Measurements from ENCODE around the gene NME5.

DNA sequence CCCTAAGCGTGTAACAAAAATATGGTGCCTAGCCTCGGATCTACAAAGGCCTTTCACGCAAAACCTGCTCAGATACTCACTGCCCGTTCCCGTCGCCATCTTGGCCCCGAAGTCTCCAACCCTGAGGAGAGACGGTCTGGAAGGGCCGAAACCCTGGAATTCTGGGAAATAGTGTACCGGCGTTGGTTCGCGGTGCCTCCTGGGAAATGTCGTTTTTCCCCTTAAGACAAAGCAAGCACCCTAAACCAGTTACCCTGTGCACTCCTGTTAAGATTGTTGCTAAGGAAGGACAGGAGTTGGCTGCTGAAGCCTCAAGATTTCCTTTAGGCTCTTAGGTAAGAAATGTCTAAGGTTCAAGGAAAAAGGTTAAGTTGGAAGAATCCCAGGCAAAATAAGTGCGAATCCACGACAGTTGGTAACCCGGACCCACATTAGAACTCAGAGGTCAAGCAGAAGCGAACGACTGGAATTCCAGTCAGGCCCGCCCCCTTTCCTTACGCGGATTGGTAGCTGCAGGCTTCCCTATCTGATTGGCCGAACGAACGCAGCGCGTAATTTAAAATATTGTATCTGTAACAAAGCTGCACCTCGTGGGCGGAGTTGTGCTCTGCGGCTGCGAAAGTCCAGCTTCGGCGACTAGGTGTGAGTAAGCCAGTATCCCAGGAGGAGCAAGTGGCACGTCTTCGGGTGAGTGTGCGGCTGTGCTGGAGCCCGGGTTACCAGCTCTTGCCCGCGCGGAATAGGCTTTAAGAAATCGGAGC is 39.5 kb upstream of the NME5 start, which contains the start of the genes BRD8 and KIF20A:
- TF ChIP-seq, protein P1, sequence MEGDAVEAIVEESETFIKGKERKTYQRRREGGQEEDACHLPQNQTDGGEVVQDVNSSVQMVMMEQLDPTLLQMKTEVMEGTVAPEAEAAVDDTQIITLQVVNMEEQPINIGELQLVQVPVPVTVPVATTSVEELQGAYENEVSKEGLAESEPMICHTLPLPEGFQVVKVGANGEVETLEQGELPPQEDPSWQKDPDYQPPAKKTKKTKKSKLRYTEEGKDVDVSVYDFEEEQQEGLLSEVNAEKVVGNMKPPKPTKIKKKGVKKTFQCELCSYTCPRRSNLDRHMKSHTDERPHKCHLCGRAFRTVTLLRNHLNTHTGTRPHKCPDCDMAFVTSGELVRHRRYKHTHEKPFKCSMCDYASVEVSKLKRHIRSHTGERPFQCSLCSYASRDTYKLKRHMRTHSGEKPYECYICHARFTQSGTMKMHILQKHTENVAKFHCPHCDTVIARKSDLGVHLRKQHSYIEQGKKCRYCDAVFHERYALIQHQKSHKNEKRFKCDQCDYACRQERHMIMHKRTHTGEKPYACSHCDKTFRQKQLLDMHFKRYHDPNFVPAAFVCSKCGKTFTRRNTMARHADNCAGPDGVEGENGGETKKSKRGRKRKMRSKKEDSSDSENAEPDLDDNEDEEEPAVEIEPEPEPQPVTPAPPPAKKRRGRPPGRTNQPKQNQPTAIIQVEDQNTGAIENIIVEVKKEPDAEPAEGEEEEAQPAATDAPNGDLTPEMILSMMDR (IDR thresholded peaks at IDR 0.05) = no peak
- no peak for TF ChIP-seq EP300 (IDR thresholded peaks at IDR 0.05)
- no peak for TF ChIP-seq POLR2A (IDR thresholded peaks at IDR 0.05)
